Left cardiac atrium (tissue), 4 donors: ENCODE measurements around the gene TAF6. TPM values are rescaled to one million over a fixed set of nuclear protein-coding genes. Genes with fewer than 3 reads are reported as not detected.
"Not testable (repeated sequence)": the region's sequence is repeated elsewhere in the genome, so short reads cannot be mapped to it uniquely, and the experiment has no call there.

ENCODE experiments used
- ATAC-seq, 2 donors: fragments of 200-7000 bp; cut with Tn5 transposase; one replicate each; pipeline ENCODE4 v1.9.1; 2020; ENCODE audit warnings: mild to moderate bottlenecking in 2 of 2, moderate library complexity in 2 of 2
- DNase-seq: peaks from one replicate; pipeline ENCODE4 v3.0.0-alpha.2; 2020
- intact Hi-C, 2 donors: fragments of 100-400 bp; cut with DNase I; formaldehyde crosslinking; loops; one replicate each; pipeline versions ENCODE4 v1.14.1 to v1.15.1; 2022 to 2023
- total RNA-seq, 2 donors: library from RNA; stranded (reverse); fragmentation: NEBNext Ultra II Directional; extraction: Animal tissue kit (Norgen Biotek cat#: 25700); gene quantifications; one replicate each; pipeline ENCODE4 v1.2.1, GENCODE V29; 2021
- donor health status: DM: no; HTN: yes; CAD: no.
- donor health status: DM: no; HTN: yes; CAD: no; lungs with severe emphysema.
- donor health status: DM: yes; HTN: yes; CAD: no.
- donor health status: Dilated cardiomyopathy.

TAF6 gene
- total RNA-seq, 2 donors from 2014 or later, result 29.1 to 30.6 TPM

- DNase-seq (no peak), ATAC-seq (no peak)
- intact Hi-C loops, result no loop called here
Measured at GRCh38 chr7:100153708-100154535, 34.8 kb upstream of the TAF6 start.

- DNase-seq (no peak), ATAC-seq (no peak)
- intact Hi-C loops, result no loop called here
Measured at GRCh38 chr7:100152937-100153666, 33.9 kb upstream of the TAF6 start.

- no peak for ATAC-seq
- intact Hi-C loops, result no loop called here
- no peak for DNase-seq
Measured at GRCh38 chr7:100152404-100152803, 33.2 kb upstream of the TAF6 start.

- DNase-seq (peak; percentile 99), ATAC-seq (peak; percentile 99)
- intact Hi-C loops, result no loop called here
Measured at GRCh38 chr7:100148559-100149328, 29.6 kb upstream of the TAF6 start, which contains the start of gene LAMTOR4. Gene LAMTOR4, plus strand, starts transcription at chr7:100148918. Its CDS starts 55 bp downstream, at chr7:100148973.

GRCh38 chr7:100148225-100148558 is 29.0 kb upstream of the TAF6 start:
- ATAC-seq, result no peak
- no peak for DNase-seq
- intact Hi-C loops, result no loop called here

GRCh38 chr7:100147278-100147677 is 28.1 kb upstream of the TAF6 start:
- intact Hi-C loops, result no loop called here
- DNase-seq (no peak), ATAC-seq (no peak)

- intact Hi-C loops, DNase-seq: not testable (repeated sequence)
- ATAC-seq, result peak in 1 of 2 donors; percentile 4
Measured at GRCh38 chr7:100146350-100146749, 27.2 kb upstream of the TAF6 start.

GRCh38 chr7:100142461-100142860 is 23.3 kb upstream of the TAF6 start:
- DNase-seq (no peak), ATAC-seq (no peak)
- intact Hi-C loops, result no loop called here

GRCh38 chr7:100141555-100141949 is 22.4 kb upstream of the TAF6 start:
- no peak for ATAC-seq
- intact Hi-C loops, result no loop called here
- no peak for DNase-seq

- ATAC-seq (no peak), DNase-seq (no peak)
- intact Hi-C loops, result loop anchor here in 1 of 2 donors (10.0 kb wide), 2 partner anchors 77 to 143 kb away; partner anchors contain the start of gene PVRIG
Measured at GRCh38 chr7:100137851-100138760, 18.9 kb upstream of the TAF6 start.

GRCh38 chr7:100132697-100133151 is 13.6 kb upstream of the TAF6 start:
- intact Hi-C loops, result loop anchor here (5.0 to 10.0 kb wide), 4 partner anchors 80 to 140 kb away; partner anchors contain the start of gene PVRIG (in 1 of the 2)
- DNase-seq (no peak), ATAC-seq (peak; percentile 72 to 75)

- ATAC-seq, result no peak
- no peak for DNase-seq
- intact Hi-C loops, result loop anchor here (5.0 to 10.0 kb wide), 4 partner anchors 80 to 140 kb away; partner anchors contain the start of gene PVRIG (in 1 of the 2)
Measured at GRCh38 chr7:100132126-100132525, 13.0 kb upstream of the TAF6 start.

- ATAC-seq, result no peak
- intact Hi-C loops, result loop anchor here (5.0 to 10.0 kb wide), 4 partner anchors 81 to 139 kb away; partner anchors contain the start of gene PVRIG (in 1 of the 2)
Measured at GRCh38 chr7:100130608-100131453, 11.7 kb upstream of the TAF6 start.

GRCh38 chr7:100130220-100130607 is 11.1 kb upstream of the TAF6 start:
- intact Hi-C loops, result loop anchor here (5.0 to 10.0 kb wide), 4 partner anchors 82 to 138 kb away; partner anchors contain the start of gene PVRIG (in 1 of the 2)
- DNase-seq, ATAC-seq: not testable (repeated sequence)

More at GRCh38 chr7:100130608-100131453, 11.7 kb upstream of the TAF6 start:
- DNase-seq, result peak; percentile 80

GRCh38 chr7:100128637-100128963 is 9.4 kb upstream of the TAF6 start:
- intact Hi-C loops, result no loop called here
- ATAC-seq, result no peak

GRCh38 chr7:100127866-100128636 is 8.9 kb upstream of the TAF6 start:
- intact Hi-C loops, result no loop called here
- ATAC-seq (peak; percentile 7 to 12), DNase-seq (no peak)

More at GRCh38 chr7:100128637-100128963, 9.4 kb upstream of the TAF6 start:
- DNase-seq, result no peak
